Gastroesophageal sphincter (tissue), 4 donors: ENCODE measurements around the gene ACTN2. TPM values are rescaled to one million over a fixed set of nuclear protein-coding genes. Genes with fewer than 3 reads are reported as not detected.

Source experiments
- ATAC-seq: fragments of 150-250 bp; one replicate; pipeline ENCODE4 v1.9.1; 2016; ENCODE audit warnings: mild to moderate bottlenecking, moderate library complexity
- H3K27ac ChIP-seq, 4 donors: fragments of 200-600 bp; sonication (generic) in 3 of 4; 1 replicate in 3 of 4; 2 replicates in 1 of 4; pipeline ENCODE4 v1.5.1; 2016 to 2019
- H3K27me3 ChIP-seq: fragments of 200-600 bp; sonication (generic); one replicate; pipeline ENCODE4 v1.5.1; 2019
- H3K36me3 ChIP-seq, 2 donors: fragments of 200-600 bp; sonication (generic); one replicate each; pipeline ENCODE4 v1.5.1; 2019; ENCODE audit warnings: control low read depth in 1 of 2
- H3K4me1 ChIP-seq, 3 donors: fragments of 200-600 bp; sonication (generic); 1 replicate in 2 of 3; 2 replicates in 1 of 3; pipeline ENCODE4 v1.5.1; 2016 to 2019; ENCODE audit warnings: control low read depth in 2 of 3
- H3K4me3 ChIP-seq, 2 donors: fragments of 200-600 bp; sonication (generic); one replicate each; pipeline ENCODE4 v1.5.1; 2019; ENCODE audit warnings: mild to moderate bottlenecking in 1 of 2, moderate library complexity in 1 of 2
- H3K9me3 ChIP-seq, 3 donors: fragments of 200-600 bp; sonication (generic); one replicate each; pipeline ENCODE4 v1.5.1; 2017 to 2019; ENCODE audit warnings: control low read depth in 2 of 3
- CTCF ChIP-seq, 4 experiments: fragments of 200-600 bp in 2 of 4; fragments of 450-650 bp in 2 of 4; sonication (generic) in 1 of 4; IDR thresholded peaks; one replicate each; pipeline ENCODE4 v1.5.1; 2017 to 2019; ENCODE audit warnings: antibody characterized with exemption in 4 of 4, mild to moderate bottlenecking in 2 of 4, moderate library complexity in 2 of 4
- EP300 ChIP-seq: sonication (generic); formaldehyde crosslinking; IDR thresholded peaks from one replicate; pipeline ENCODE4 v1.6.1; 2017; ENCODE audit warnings: antibody characterized with exemption, mild to moderate bottlenecking
- POLR2A ChIP-seq, 2 donors: fragments of 450-650 bp; IDR thresholded peaks; one replicate each; pipeline ENCODE4 v1.6.1; 2017; ENCODE audit warnings: antibody characterized with exemption in 2 of 2, mild to moderate bottlenecking in 2 of 2, moderate library complexity in 1 of 2
- POLR2AphosphoS5 ChIP-seq: sonication (generic); formaldehyde crosslinking; IDR thresholded peaks from one replicate; pipeline ENCODE4 v1.6.1; 2017; ENCODE audit warnings: antibody characterized with exemption
- WGBS, 2 donors: methylation state at CpG; one replicate each; pipeline ENCODE4 v1.1.5; 2018; ENCODE audit warnings: low coverage in 1 of 2; 5-methylcytosine and 5-hydroxymethylcytosine counted together
- total RNA-seq, 4 donors: library from RNA; depleted of rRNA; stranded (reverse); fragments of >200 nt; gene quantifications; one replicate each; pipeline ENCODE4 v1.1.0, GENCODE V29; 2016

ACTN2 gene
- total RNA-seq, 4 donors from 2014 or later = 5.7 to 21.3 (median 14.1) TPM

- Histone ChIP-seq H3K4me1 (peaks cover 0 to 19% (median 11%) of the 10 kb centered on the region in 3 donors), H3K4me3 (no peak overlapping the region), H3K36me3 (no peaks in the 10 kb centered on the region), H3K27ac (no peak overlapping the region), H3K27me3 (peaks cover 10% of the 10 kb centered on the region), H3K9me3 (no peaks in the 10 kb centered on the region)
- TF ChIP-seq EP300 (no peak), CTCF (IDR thresholded peaks at IDR 0.05) (no peak), POLR2AphosphoS5 (no peak), POLR2A (IDR thresholded peaks at IDR 0.05) (no peak)
- no peak for ATAC-seq
- WGBS, 2 donors = 88% methylated on average over 5 of the region's 5 CpGs
Measured at GRCh38 chr1:236691348-236691747, 5.0 kb downstream of the ACTN2 start.

GRCh38 chr1:236692128-236692527, 5.8 kb downstream of the ACTN2 start:
- peaks cover 10% of the 10 kb centered on the region for H3K27me3 ChIP-seq
- 66 to 74% methylated on average over 3 of the region's 3 CpGs for WGBS, 2 donors
- ATAC-seq = no peak
- no peak overlapping the region for H3K4me3 ChIP-seq
- H3K4me1 ChIP-seq = peaks cover 0 to 12% (median 6%) of the 10 kb centered on the region in 3 donors
- H3K27ac ChIP-seq = no peak overlapping the region
- no peaks in the 10 kb centered on the region for H3K36me3 ChIP-seq
- H3K9me3 ChIP-seq = no peaks in the 10 kb centered on the region
- no peak for TF ChIP-seq POLR2A (IDR thresholded peaks at IDR 0.05)
- TF ChIP-seq POLR2AphosphoS5 = no peak
- no peak for TF ChIP-seq EP300
- TF ChIP-seq CTCF (IDR thresholded peaks at IDR 0.05) = no peak

- H3K27me3 ChIP-seq = peaks cover 10% of the 10 kb centered on the region
- no peak for ATAC-seq
- no peaks in the 10 kb centered on the region for H3K9me3 ChIP-seq
- H3K4me3 ChIP-seq = no peak overlapping the region
- no peak overlapping the region for H3K27ac ChIP-seq
- H3K36me3 ChIP-seq = no peaks in the 10 kb centered on the region
- WGBS, 2 donors = 86 to 89% methylated on average over 7 to 10 of the region's 10 CpGs
- no peak for TF ChIP-seq POLR2AphosphoS5
- TF ChIP-seq CTCF (IDR thresholded peaks at IDR 0.05) = no peak
- no peak for TF ChIP-seq POLR2A (IDR thresholded peaks at IDR 0.05)
- no peak for TF ChIP-seq EP300
- peaks cover 0 to 5% (median 0%) of the 10 kb centered on the region in 3 donors for H3K4me1 ChIP-seq
Measured at GRCh38 chr1:236692742-236693141, 6.4 kb downstream of the ACTN2 start.

GRCh38 chr1:236699366-236699765, 13.1 kb downstream of the ACTN2 start:
- Histone ChIP-seq H3K4me3 (no peak overlapping the region), H3K27ac (no peak overlapping the region), H3K36me3 (no peaks in the 10 kb centered on the region), H3K4me1 (peaks cover 0 to 18% (median 0%) of the 10 kb centered on the region in 3 donors), H3K9me3 (no peaks in the 10 kb centered on the region), H3K27me3 (no peaks in the 10 kb centered on the region)
- no peak for TF ChIP-seq POLR2A (IDR thresholded peaks at IDR 0.05)
- no peak for TF ChIP-seq CTCF (IDR thresholded peaks at IDR 0.05)
- TF ChIP-seq POLR2AphosphoS5 = no peak
- TF ChIP-seq EP300 = no peak
- no peak for ATAC-seq
- WGBS, 2 donors = 44 to 80% methylated on average over 5 to 6 of the region's 6 CpGs

GRCh38 chr1:236700903-236701302, 14.6 kb downstream of the ACTN2 start:
- TF ChIP-seq POLR2A (IDR thresholded peaks at IDR 0.05) (no peak), EP300 (no peak), CTCF (IDR thresholded peaks at IDR 0.05) (no peak), POLR2AphosphoS5 (no peak)
- Histone ChIP-seq H3K27ac (no peak overlapping the region), H3K4me3 (no peak overlapping the region), H3K27me3 (no peaks in the 10 kb centered on the region), H3K36me3 (no peaks in the 10 kb centered on the region), H3K4me1 (peaks cover 0 to 26% (median 3%) of the 10 kb centered on the region in 3 donors), H3K9me3 (no peaks in the 10 kb centered on the region)
- WGBS, 2 donors = 38 to 61% methylated on average over 1 to 2 of the region's 2 CpGs
- ATAC-seq = no peak
